IMR-90 (cell line): ENCODE measurements around the gene MYCBP2.

Experiments
- CTCF ChIP-seq: conservative IDR thresholded peaks from 2 replicates; pipeline ENCODE4 v1.5.1; 2012; ENCODE audit warnings: mild to moderate bottlenecking, low read depth, low read length, improper control_type of control experiment
- POLR2A ChIP-seq: IDR thresholded peaks from 2 replicates; pipeline ENCODE4 v1.6.1; 2012; ENCODE audit warnings: mild to moderate bottlenecking, low read depth, low read length
- RFX5 ChIP-seq: IDR thresholded peaks from 2 replicates; pipeline ENCODE4 v1.8.0; 2012; ENCODE audit warnings: low read depth, mild to moderate bottlenecking, low read length, moderate library complexity
- SMC3 ChIP-seq: fragments of 150-350 bp; IDR thresholded peaks from 2 replicates; pipeline ENCODE4 v1.6.1; 2016; ENCODE audit warnings: low read depth, mild to moderate bottlenecking, antibody characterized with exemption, low read length, moderate library complexity

DNA sequence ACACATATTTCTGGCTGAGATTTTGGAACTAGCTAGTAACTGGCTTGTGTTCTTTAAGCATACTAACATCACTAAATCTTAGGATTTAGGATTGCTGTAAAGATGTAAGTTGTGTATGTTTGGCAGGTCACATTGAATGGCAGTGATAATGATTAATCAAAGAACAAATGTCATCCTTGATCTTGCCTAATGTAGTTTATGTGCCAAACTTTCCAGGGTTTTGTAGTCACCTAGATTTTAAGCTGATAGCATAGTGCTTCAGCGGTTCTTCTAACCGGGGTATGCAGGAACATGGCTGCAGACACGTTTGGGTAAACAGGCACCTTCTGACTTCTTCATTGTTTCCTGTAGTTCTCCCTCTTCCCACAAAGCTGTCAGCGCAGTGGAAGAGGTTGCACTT lies 325.4 kb downstream of the MYCBP2 start:
- TF ChIP-seq CTCF (no peak), SMC3 (no peak), POLR2A (no peak), RFX5 (no peak)
